Fibroblast of lung (primary cell): Measurements from ENCODE around the gene MNAT1.

Experiments
- EZH2 ChIP-seq: IDR thresholded peaks from 2 replicates; pipeline ENCODE4 v1.5.1; 2012; ENCODE audit warnings: low read length, control low read depth, mild to moderate bottlenecking; ENCODE audit errors: missing control alignments
- TF ChIP-seq, protein P1 (sequence below), 2 donors: IDR thresholded peaks in 1 of 2; conservative IDR thresholded peaks in 1 of 2; 1 replicate in 1 of 2; 2 replicates in 1 of 2; pipeline ENCODE4 v1.5.1; 2011 to 2012; ENCODE audit warnings: low read length in 2 of 2, control low read depth in 1 of 2, inconsistent platforms in 1 of 2, low read depth in 1 of 2, mild to moderate bottlenecking in 1 of 2

DNA sequence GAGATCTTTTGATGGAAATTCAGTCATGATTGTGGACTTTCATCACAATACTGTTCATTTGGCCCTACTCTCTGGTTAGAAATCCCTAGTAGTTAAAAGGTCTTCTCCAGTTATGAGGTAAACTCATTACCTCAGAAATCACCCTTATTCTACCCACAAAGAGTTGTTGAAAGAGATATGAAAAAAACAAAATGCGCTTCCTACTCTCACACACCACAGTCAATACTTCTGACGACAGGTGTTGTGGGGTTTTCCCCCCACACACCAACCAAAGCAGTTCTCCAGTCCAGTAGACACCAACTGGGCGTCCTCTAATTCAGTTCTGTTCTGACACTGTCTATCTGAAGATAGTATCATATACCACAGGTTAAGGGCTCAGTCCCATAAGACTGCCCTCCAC lies 191.4 kb downstream of the MNAT1 start:
- TF ChIP-seq, protein P1, sequence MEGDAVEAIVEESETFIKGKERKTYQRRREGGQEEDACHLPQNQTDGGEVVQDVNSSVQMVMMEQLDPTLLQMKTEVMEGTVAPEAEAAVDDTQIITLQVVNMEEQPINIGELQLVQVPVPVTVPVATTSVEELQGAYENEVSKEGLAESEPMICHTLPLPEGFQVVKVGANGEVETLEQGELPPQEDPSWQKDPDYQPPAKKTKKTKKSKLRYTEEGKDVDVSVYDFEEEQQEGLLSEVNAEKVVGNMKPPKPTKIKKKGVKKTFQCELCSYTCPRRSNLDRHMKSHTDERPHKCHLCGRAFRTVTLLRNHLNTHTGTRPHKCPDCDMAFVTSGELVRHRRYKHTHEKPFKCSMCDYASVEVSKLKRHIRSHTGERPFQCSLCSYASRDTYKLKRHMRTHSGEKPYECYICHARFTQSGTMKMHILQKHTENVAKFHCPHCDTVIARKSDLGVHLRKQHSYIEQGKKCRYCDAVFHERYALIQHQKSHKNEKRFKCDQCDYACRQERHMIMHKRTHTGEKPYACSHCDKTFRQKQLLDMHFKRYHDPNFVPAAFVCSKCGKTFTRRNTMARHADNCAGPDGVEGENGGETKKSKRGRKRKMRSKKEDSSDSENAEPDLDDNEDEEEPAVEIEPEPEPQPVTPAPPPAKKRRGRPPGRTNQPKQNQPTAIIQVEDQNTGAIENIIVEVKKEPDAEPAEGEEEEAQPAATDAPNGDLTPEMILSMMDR (conservative IDR thresholded peaks at IDR 0.05 in 1 of 2, IDR thresholded peaks at IDR 0.05 in 1 of 2; ENCODE audit: low read depth in 1 of 2, low read length in 2 of 2) = no peak
- no peak for TF ChIP-seq EZH2
